ENCODE data around the gene ELF1. TPM values are rescaled to one million over a fixed set of nuclear protein-coding genes. Genes with fewer than 3 reads are reported as not detected.
"Not testable (repeated sequence)": the region's sequence is repeated elsewhere in the genome, so short reads cannot be mapped to it uniquely, and the experiment has no call there.

The ELF1 gene
- total and polyA plus RNA-seq, 2 donors = 57.4 to 83.9 TPM

DNA sequence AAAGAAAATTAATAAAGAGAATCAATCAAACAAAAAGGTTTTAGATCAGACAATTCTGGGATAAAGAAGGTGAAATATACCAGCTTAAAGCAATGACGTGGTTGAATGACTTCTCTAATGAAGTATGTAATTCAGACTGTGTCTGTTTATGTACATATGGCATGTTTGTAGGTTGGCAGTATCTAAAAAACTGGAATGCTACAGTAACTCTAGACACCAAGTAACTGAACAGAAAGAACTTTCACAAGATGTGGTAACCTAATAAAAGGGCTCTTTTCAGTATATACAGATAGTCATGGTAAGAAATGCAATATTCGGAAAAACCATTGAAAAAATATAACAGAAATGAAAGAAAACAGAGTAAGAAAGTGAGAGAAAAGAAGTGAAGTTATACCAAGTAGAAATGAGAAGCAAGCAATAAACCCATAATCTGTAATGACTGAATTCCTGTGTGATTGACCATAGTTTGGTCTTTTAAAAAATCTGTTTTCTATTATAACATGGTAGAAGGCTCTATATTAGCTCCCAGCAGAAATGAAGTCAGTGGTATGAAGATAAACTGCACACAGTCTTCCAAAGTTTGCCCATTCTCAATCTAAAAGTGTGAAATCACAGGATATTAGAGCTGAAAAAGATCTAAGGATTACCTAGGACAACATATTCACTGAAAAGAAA lies 31.4 kb downstream of the ELF1 start:
- 91% methylated on average over 2 of the region's 2 CpGs for WGBS
- H3K4me3 ChIP-seq (ENCODE audit: low read depth, low read length) = no peak overlapping the region
- H3K4me1 ChIP-seq (ENCODE audit: insufficient read depth) = peaks cover 3% of the 10 kb centered on the region
- peaks cover 4% of the 10 kb centered on the region for H3K36me3 ChIP-seq (ENCODE audit: insufficient read depth)
- no peak for DNase-seq (ENCODE audit: extremely low spot score)
- H3K27ac ChIP-seq (ENCODE audit: low read depth) = peak overlapping the region; percentile 10

DNA sequence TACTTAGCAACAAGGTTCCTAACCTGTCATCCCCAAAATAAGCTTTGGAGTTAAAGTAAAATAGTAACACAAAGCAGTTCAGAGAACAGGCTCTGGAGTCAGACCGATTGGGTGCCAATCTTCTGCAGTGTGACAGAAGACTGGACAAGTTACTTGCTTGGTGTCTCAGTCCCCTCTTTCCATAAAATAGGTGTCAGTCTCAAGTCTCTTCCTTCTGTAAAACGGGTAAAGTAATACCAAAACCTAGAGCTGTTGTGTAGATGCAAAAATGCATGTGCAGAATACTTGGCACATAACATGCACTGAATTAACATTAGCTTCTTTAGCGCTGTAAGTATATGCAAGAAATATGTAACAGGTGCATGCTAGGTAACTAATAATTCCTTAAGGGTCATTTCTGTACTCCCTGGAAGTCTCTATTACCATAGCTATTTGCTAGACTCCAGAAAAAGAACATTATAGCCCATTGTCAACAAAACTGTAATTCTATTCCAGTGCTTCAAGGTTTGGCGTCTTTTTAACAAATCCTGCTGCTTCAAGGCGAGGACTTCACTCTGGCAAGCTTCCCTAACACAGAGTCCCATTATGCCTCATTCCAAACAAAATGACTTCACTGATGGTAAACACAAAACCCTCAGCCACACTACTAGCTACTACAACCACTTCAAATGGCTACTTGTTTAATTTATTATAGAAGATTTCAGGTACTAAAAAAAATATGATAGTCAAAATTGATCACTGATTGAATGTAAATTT lies 32.8 kb downstream of the ELF1 start:
- H3K4me3 ChIP-seq (ENCODE audit: low read depth, low read length) = no peak overlapping the region
- H3K4me1 ChIP-seq (ENCODE audit: insufficient read depth) = peaks cover 3% of the 10 kb centered on the region

GRCh38 chr13:40985381-40986100 lies 33.6 kb downstream of the ELF1 start:
- no peak for DNase-seq (ENCODE audit: extremely low spot score)
- peaks cover 3% of the 10 kb centered on the region for H3K4me1 ChIP-seq (ENCODE audit: insufficient read depth)
- no peak overlapping the region for H3K4me3 ChIP-seq (ENCODE audit: low read depth, low read length)
- H3K36me3 ChIP-seq (ENCODE audit: insufficient read depth) = no peaks in the 10 kb centered on the region
- WGBS = 67% methylated on average over 5 of the region's 5 CpGs
- peak overlapping the region; percentile 50 for H3K27ac ChIP-seq (ENCODE audit: low read depth)

More for the DNA sequence above, 32.8 kb downstream of the ELF1 start:
- WGBS = 42% methylated on average over 5 of the region's 5 CpGs
- Histone ChIP-seq H3K36me3 (ENCODE audit: insufficient read depth) (peaks cover 4% of the 10 kb centered on the region), H3K27ac (ENCODE audit: low read depth) (peak overlapping the region; percentile 2)
- DNase-seq (ENCODE audit: extremely low spot score) = no peak

- 59% methylated on average over 3 of the region's 3 CpGs for whole genome bisulfite sequencing
- Histone ChIP-seq H3K27ac (ENCODE audit: low read depth) (peak overlapping the region; percentile 50), H3K36me3 (ENCODE audit: insufficient read depth) (no peaks in the 10 kb centered on the region), H3K4me3 (ENCODE audit: low read depth, low read length) (no peak overlapping the region), H3K4me1 (ENCODE audit: insufficient read depth) (peaks cover 3% of the 10 kb centered on the region)
- DNase-seq (ENCODE audit: extremely low spot score) = no peak
Measured at GRCh38 chr13:40984668-40985366, 34.3 kb downstream of the ELF1 start.

DNA sequence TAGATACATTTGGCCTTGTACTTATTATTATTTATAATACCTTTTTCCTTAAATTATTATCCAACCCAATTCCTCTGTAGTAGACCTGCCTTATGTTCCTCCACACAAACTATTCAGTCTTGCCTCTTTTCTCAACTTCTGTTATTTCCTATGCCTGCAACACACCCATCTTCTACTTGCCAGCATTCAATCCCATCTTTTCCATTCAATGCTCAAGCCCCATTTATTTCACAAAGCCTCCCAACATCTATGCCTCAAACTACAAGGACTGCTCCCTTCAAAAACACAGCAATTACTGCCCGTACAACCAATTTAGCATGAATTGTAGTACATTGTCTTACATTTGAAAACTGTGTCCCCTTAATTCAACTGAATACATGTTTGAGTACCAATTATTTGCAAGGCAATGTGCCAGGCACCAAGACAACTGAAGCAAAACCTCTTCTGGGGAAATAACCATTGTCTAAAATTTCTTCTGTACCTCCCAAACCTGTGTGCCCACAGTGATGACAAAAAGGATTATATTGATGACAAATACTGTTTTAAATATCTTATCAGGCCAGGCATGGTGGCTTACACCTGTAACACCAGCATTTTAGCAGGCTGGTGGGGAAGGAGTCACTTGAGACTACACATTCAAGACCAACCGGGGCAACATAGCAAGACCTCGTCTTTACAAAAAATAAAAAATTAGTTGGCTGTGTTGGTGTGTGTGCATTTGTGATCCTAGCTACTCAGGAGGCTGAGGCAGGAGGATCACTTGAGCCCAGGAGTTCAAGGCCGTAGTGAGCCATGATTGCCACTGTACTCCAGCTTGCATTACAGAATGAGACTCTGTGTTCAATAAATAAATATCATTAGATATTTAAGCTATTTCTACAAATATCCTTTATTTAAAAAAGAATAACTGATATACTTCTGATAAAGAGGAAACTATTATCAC lies 35.1 kb downstream of the ELF1 start:
- 86% methylated on average over 4 of the region's 4 CpGs for WGBS
- Histone ChIP-seq H3K4me3 (ENCODE audit: low read depth, low read length) (no peak overlapping the region), H3K27ac (ENCODE audit: low read depth) (peak overlapping the region; percentile 35), H3K36me3 (ENCODE audit: insufficient read depth) (no peaks in the 10 kb centered on the region), H3K4me1 (ENCODE audit: insufficient read depth) (peaks cover 3% of the 10 kb centered on the region)
- DNase-seq (ENCODE audit: extremely low spot score) = no peak

DNA sequence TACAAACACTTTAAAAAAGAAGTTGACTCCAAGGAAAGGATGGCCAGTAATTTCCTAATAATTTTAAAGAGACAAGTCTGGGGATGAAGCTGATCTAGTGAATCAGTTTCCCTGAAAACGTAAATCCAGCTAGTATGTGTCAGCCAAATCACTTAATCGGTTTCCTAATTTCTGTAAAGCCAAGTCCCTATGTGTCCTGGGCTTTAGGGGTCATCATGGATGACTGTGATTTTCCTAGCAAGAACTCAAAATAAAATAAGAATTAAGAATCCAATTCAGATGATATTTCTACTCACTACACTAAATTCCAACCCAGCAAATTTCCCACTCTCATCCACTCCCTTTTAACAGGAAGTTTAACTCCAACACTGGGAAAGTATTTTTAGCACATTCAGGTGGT lies 35.9 kb downstream of the ELF1 start:
- Histone ChIP-seq H3K36me3 (ENCODE audit: insufficient read depth) (no peaks in the 10 kb centered on the region), H3K4me3 (ENCODE audit: low read depth, low read length) (no peak overlapping the region), H3K27ac (ENCODE audit: low read depth) (peak overlapping the region; percentile 64), H3K4me1 (ENCODE audit: insufficient read depth) (peaks cover 3% of the 10 kb centered on the region)
- DNase-seq (ENCODE audit: extremely low spot score) = no peak
- WGBS = 31% methylated on average over 2 of the region's 2 CpGs

DNA sequence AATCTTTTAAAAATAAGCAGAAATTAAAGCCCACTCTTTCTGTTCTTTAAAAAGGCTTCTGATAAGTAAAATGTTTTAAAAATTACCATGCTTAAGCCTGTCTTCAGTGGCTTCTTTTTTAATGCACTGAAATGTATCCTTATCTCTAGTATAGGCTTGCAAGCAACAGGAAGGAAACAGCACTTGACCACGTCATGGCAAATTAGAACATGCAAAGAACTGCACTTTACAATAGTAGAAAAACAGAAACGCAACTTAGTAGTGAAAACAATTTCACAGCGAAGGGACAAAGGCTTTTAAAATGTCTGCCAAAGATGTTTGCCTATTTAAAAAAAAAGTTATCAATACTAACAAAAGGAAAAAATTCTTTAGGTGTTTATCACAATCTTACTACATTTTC lies 36.3 kb downstream of the ELF1 start:
- H3K27ac ChIP-seq (ENCODE audit: low read depth) = no peak overlapping the region
- WGBS = 26% methylated on average over 3 of the region's 3 CpGs
- H3K4me1 ChIP-seq (ENCODE audit: insufficient read depth) = peaks cover 3% of the 10 kb centered on the region
- peak; percentile 59 for DNase-seq (ENCODE audit: extremely low spot score)
- H3K4me3 ChIP-seq (ENCODE audit: low read depth, low read length) = no peak overlapping the region
- H3K36me3 ChIP-seq (ENCODE audit: insufficient read depth) = no peaks in the 10 kb centered on the region

GRCh38 chr13:40981949-40982348 lies 37.2 kb downstream of the ELF1 start:
- Histone ChIP-seq H3K27ac (ENCODE audit: low read depth) (peak overlapping the region; percentile 77), H3K4me1 (ENCODE audit: insufficient read depth) (peaks cover 3% of the 10 kb centered on the region), H3K4me3 (ENCODE audit: low read depth, low read length) (no peak overlapping the region), H3K36me3 (ENCODE audit: insufficient read depth) (no peaks in the 10 kb centered on the region)
- 69% methylated on average over 4 of the region's 4 CpGs for WGBS
- DNase-seq (ENCODE audit: extremely low spot score) = no peak

DNA sequence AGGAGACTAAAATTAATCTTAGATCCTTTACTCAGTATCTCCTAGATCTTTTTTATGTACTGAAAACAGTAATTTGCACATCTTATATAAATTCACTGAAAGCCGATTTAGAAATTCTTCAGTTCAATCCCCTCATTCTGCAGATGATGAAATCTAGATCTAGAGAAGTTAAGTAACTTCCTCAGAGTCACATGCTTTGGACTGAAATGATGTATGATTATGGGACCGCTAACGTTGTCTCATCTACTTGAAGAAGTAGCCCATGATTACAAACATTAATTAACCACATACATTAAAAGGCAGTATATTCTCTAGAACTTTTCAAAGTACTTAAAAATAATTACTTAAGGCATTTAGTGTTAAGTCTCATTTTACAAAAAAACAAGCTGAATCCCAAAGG lies 37.8 kb downstream of the ELF1 start:
- H3K4me3 ChIP-seq (ENCODE audit: low read depth, low read length) = peak overlapping the region; percentile 22
- H3K27ac ChIP-seq (ENCODE audit: low read depth) = peak overlapping the region; percentile 67
- no peaks in the 10 kb centered on the region for H3K36me3 ChIP-seq (ENCODE audit: insufficient read depth)
- DNase-seq (ENCODE audit: extremely low spot score) = no peak
- 74% methylated on average over 3 of the region's 3 CpGs for WGBS
- peaks cover 4% of the 10 kb centered on the region for H3K4me1 ChIP-seq (ENCODE audit: insufficient read depth)

DNA sequence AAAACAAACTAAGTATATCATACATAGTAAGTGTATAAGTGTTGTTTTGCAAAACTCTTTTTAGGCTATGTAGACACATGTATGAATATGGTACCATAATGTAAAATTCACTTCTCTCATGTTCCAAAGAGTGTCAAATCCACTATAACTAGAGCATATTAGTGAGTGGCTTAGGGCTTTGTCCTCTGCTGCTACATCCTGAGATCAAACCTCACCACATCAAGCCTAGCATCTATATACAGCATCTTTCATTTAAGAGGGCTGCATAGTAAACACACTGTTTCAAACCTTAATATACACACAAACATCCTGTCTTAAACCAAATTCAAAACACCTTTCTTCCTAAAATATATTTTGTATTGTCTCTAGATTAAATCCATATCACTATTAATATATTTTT lies 38.7 kb downstream of the ELF1 start:
- H3K4me3 ChIP-seq (ENCODE audit: low read depth, low read length) = peak overlapping the region; percentile 25
- no peak for DNase-seq (ENCODE audit: extremely low spot score)
- H3K4me1 ChIP-seq (ENCODE audit: insufficient read depth) = peaks cover 5% of the 10 kb centered on the region
- H3K36me3 ChIP-seq (ENCODE audit: insufficient read depth) = no peaks in the 10 kb centered on the region
- H3K27ac ChIP-seq (ENCODE audit: low read depth) = no peak overlapping the region

DNA sequence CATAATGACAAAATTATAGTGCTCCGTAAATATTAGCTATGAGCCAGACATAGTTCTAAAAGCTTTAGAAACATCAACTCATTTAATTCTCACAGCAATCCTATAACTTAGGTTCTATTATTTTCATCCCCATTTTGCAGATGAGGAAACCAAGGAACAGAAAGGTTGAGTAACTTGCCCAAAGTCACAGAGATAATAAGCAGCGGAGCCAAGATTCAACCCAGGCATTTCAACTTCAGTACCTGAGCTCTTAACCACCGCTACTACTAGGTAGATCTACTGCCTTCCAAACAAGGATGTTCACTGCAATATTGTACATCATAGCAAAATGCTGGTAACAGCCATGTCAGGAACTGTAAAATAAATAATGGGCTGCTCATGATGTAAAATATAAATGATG lies 39.9 kb downstream of the ELF1 start:
- no peak overlapping the region for H3K27ac ChIP-seq (ENCODE audit: low read depth)
- DNase-seq (ENCODE audit: extremely low spot score) = no peak
- H3K4me3 ChIP-seq (ENCODE audit: low read depth, low read length) = no peak overlapping the region
- H3K36me3 ChIP-seq (ENCODE audit: insufficient read depth) = no peaks in the 10 kb centered on the region
- peaks cover 5% of the 10 kb centered on the region for H3K4me1 ChIP-seq (ENCODE audit: insufficient read depth)
- 86% methylated on average over 3 of the region's 3 CpGs for WGBS

GRCh38 chr13:40978109-40978508 lies 41.0 kb downstream of the ELF1 start:
- H3K4me1 ChIP-seq (ENCODE audit: insufficient read depth); DNase-seq (ENCODE audit: extremely low spot score); H3K4me3 ChIP-seq (ENCODE audit: low read depth, low read length); H3K36me3 ChIP-seq (ENCODE audit: insufficient read depth): not testable (repeated sequence)
- WGBS = 86% methylated on average over 6 of the region's 6 CpGs
- H3K27ac ChIP-seq (ENCODE audit: low read depth) = peak overlapping the region; percentile 67

DNA sequence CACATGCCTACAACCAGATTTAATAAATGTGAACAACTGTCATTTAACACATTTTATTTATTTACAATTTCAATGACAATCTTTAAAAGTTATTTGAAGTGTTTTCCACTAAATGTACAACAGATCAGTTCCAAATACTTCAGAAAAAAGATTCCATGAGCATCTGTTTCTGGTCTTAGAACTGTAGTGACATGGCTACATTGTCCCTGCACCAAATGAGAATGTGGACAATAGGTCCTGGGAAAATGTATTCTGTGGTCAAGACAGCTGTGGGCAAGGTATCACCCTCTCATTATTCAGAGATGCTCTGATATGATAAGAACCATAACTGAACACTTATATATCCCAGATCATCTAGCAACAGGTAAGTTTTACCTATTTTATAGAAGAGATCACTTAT lies 43.7 kb downstream of the ELF1 start:
- H3K4me3 ChIP-seq (ENCODE audit: low read depth, low read length) = no peak overlapping the region
- H3K4me1 ChIP-seq (ENCODE audit: insufficient read depth) = peaks cover 3% of the 10 kb centered on the region
- no peak overlapping the region for H3K27ac ChIP-seq (ENCODE audit: low read depth)
- no peak for DNase-seq (ENCODE audit: extremely low spot score)
- no peaks in the 10 kb centered on the region for H3K36me3 ChIP-seq (ENCODE audit: insufficient read depth)
